Endothelial cell of umbilical vein (primary cell): ENCODE measurements around the gene PPFIBP2.

Experiments used
- CTCF ChIP-seq, 2 donors: IDR thresholded peaks; 1 replicate in 1 of 2; 2 replicates in 1 of 2; pipeline ENCODE4 v1.5.1; 2011; ENCODE audit warnings: low read length in 2 of 2, mild to moderate bottlenecking in 2 of 2, moderate library complexity in 2 of 2, control low read depth in 1 of 2, inconsistent platforms in 1 of 2, low read depth in 1 of 2; ENCODE audit not compliant: insufficient read depth in 1 of 2; ENCODE audit errors: extremely low read depth in 1 of 2
- EZH2 ChIP-seq: IDR thresholded peaks from 2 replicates; pipeline ENCODE4 v1.6.1; 2012; ENCODE audit warnings: borderline replicate concordance, low read depth, mild to moderate bottlenecking, moderate library complexity, low read length, inconsistent platforms; ENCODE audit not compliant: severe bottlenecking
- FOS ChIP-seq: IDR thresholded peaks from 2 replicates; pipeline ENCODE4 v1.6.1; 2011; ENCODE audit warnings: mild to moderate bottlenecking, low read length, moderate library complexity, borderline replicate concordance; ENCODE audit not compliant: insufficient read depth
- JUN ChIP-seq: IDR thresholded peaks from 2 replicates; pipeline ENCODE4 v1.6.1; 2011; ENCODE audit warnings: borderline replicate concordance, low read depth; ENCODE audit not compliant: insufficient read length, insufficient read depth
- MYC ChIP-seq: IDR thresholded peaks from one replicate; pipeline ENCODE4 v1.6.1; 2011; ENCODE audit warnings: mild to moderate bottlenecking, low read depth, low read length
- POLR2A ChIP-seq: IDR thresholded peaks from 2 replicates; pipeline ENCODE4 v1.6.1; 2012; ENCODE audit warnings: low read depth, mild to moderate bottlenecking, control low read depth, low read length
- POLR2AphosphoS5 ChIP-seq: IDR thresholded peaks from 2 replicates; pipeline ENCODE4 v1.6.1; 2012; ENCODE audit warnings: low read depth, mild to moderate bottlenecking, control low read depth, low read length, moderate library complexity; ENCODE audit not compliant: insufficient read depth

- TF ChIP-seq JUN (no peak), CTCF (IDR thresholded peaks at IDR 0.05; ENCODE audit: extremely low read depth in 1 of 2, insufficient read depth in 1 of 2, low read depth in 1 of 2, low read length in 2 of 2) (no peak), FOS (no peak), POLR2AphosphoS5 (no peak), MYC (no peak), POLR2A (no peak), EZH2 (no peak)
These were observed 40.1 kb upstream of the PPFIBP2 start for GRCh38 chr11:7473717-7474116.
